Measurements from ENCODE around the gene UQCC2.

Gene UQCC2

DNA sequence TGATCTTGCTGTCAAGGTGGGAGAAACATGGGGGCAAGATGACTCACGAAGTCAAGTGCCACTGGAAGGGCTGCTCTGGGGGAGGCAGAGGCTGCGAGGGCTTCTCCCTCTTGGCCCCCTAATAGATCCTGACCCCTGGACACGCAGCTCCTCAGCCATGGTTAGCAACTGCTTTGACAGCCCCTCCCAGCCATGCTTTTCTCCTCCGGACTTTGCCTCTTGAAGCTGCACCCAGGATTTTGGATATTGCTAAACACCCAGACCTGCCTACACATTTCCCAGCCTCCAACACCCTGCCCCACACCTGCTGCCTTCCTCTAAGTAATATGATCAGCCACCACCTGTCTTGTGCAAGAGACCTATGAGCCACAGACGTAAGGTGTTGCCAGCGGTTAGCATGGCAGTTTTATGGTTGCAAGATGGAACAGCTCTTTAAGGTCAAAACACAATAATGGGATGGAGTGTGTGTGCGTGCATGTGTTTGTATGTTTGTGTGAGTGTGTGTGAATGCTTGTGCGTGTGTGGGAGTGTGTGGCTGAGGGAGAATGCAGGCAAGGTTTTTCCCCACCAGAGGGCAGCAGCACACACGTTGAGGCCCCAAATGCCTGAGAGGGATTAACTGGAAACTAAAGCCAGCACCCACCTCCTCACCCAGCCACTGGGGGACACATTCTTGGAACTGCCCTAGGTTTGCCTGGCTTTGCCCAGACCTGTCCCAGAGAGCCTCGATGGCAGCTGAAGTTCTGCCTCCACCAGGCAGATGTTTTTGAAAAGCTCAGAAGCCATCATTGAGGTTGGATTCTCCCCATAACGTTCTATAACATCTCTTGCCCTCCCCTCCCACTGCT is 32.7 kb upstream of the UQCC2 start:
- DNase-seq (ENCODE audit: low spot score): peak; percentile 82

DNA sequence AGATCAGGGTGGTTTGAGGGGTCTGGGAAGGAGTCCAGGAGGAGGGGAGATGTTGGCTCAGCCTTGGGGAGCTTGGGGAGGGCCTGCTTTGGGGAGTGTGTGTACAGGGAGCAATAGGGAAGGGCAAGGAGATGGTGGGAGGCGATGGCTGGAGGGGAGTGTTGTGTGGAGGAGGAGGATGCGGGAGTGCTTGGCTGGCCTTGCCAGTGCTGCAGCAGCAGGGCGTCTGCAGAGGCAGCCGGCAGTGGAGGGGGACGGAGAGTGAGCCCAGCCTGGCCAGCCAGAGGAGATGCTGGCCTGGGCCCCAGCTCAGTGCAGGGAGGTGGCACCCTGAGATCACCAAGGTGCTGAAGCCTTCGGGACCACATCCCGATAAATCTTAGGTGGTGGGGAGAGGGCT is 31.3 kb upstream of the UQCC2 start:
- no peak for DNase-seq (ENCODE audit: low spot score)

DNA sequence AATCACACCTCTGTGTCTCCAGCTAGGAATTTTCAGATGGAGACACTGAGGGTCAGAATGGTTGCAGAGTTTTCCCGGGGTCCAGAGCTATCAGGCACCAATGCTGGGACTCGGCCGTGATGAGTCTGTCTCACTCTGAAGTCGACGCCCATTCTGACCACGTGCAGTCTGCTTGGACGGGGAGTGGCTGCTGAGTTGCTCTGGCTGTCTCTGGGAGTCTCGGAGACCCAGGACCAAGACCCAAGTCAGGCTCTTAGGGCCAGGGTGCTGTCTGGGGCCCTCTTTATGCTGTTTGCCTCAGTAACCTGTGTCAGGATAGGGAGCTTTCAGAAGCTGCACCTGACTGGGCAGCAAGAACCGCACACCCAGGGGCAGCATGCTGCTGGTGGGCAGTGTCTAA is 30.6 kb upstream of the UQCC2 start:
- DNase-seq (ENCODE audit: low spot score): no peak

DNA sequence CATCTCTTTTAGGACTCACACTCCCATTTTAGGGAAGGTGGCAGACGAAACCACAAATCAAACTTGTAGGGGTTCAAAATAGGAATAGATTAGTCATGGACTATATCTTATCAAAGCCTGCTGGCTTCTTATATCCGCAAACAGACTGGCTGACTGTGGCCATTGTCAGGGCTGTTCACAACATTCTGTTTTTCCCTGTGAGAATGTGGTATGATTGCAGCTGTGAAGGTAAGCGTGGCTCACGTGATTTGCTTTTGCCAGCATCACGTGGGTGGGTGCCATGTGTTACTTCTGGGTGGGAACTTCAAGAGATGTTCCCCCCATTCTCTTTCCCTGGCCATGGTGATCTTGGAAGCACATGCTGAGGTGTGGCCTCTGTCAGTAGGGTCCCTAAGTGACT is 29.3 kb upstream of the UQCC2 start:
- DNase-seq (ENCODE audit: low spot score): no peak

DNA sequence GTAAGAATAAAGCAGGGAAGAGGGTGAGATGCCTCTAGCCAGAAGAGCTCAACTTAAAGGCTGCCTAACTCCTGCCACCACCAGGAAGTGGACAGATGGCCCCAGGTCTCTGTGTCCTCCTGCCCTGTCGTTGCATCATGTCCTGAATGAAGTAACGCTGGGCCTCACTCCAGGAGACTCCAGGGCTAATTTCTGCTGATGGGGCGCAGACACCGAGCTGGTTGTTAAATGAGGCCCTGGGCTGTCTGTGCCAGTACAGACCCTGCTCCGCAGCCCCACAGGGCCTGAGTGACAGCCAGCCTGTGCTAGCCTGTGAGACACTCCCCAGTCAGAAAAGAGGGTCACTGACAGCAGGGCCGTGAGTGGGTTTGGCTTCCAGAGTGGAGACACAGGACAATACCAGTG is 28.7 kb upstream of the UQCC2 start:
- peak; percentile 49 for DNase-seq (ENCODE audit: low spot score)

DNA sequence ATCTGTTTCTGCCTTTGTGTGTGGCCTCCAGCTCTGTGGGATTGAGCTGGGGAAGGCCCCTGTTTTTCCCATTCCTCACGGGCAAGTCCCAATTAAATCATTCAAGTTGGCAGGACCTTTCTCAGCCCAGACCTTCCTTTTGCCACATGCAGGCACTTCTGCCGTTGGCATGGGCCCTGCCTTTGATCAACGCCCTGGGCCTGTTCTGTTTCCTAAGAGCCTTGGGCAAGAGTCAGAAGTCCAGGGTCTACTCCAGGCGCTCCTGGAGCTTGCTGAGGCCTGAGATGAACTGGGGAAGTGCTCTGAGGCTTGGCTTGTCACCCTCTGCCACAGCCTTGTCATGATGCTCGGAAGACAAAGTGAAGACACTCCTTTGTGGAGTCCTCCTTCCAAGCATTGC is 28.1 kb upstream of the UQCC2 start:
- no peak for DNase-seq (ENCODE audit: low spot score)

DNA sequence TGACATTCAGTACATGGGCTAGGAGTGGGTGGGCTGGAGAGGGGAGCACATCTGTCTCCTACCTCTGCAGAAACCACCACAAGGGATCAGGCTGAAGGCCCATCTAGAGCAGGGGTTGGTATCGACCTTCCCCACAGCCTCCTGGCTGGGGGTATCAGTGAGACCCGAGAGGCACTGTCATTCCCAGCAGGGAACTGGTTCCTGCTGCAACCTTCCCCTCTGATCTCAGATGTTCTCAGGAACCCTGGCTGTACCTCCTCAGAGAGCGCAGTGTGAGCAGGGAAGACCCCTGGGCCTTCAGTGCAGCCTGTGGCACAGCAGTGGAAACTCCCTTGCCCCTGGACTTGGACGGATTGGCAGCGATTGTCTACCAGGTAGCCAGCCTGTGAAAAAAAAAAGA is 27.4 kb upstream of the UQCC2 start:
- DNase-seq (ENCODE audit: low spot score): no peak

DNA sequence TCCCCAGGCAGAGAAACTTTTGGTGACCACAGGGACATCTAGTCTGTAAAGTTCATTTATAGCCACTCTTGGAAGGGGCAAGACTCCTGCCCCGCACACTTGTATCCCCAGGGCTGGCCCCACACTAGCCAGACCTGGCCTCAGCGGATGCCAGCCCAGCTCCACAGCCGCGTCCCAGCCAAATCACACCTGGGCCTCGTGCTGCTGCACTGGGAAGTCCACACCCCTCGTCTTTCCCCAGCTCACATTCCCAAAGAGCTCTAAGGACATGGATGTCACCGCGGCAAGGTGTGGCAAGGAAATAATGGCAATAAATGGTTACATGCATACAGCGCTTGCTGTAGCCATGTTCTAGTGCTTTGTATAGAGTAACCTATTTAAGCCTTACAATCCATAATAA is 26.7 kb upstream of the UQCC2 start:
- no peak for DNase-seq (ENCODE audit: low spot score)

DNA sequence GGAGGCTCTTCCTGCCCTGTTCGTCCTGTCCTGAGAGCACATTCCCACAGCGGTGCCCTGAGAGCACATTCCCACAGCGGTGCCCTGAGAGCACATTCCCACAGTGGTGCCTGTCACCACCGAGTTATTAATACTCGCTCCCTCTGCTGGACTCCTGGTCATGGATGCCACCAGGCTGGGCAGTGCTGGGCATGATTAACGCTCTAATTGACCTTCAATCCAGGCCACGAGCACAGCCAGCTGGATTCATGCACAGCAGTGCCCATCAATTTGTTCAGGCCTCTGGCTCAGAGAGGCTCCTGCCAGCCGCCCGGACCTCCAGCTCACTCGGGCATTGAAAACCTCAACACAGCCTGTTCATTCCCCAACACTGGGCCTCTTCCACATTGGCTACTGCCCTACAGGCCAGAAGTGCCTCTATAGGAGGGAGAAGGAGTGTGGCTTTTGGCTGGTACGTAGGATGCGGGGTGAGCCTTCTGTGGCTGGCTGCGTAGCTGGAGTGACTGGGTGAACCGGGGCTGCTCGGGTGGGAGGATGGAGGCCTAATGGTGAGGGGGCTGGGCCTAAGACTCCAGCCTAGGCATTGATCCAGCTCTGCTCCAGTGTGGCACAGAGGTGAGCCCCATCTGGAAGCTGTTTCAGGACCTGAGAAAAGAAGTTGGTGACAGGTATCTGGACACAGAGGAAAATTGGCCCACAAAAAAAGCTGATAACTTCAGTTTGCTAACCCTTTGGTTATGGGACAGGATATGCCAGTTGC is 25.9 kb upstream of the UQCC2 start:
- no peak for DNase-seq (ENCODE audit: low spot score)

DNA sequence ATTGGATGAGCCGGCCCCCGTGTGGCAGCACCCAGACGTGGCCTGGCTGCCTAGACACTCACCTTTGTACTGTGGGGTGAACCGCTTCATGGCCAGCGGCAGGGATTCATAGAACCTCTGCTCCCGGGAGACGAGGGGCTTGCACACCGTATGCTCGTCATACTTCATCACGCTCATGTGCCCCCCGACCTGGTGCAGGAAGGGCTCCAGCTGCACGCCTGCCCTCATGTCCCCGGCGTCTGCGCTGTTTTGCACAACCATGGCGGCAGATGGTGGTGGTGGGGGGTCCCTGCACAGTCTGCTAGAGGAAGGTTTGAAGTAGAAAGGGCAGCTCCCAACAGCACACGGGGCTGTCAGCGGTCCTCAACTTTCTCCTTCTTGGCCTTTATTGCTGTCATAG is 23.7 kb upstream of the UQCC2 start:
- no peak for DNase-seq (ENCODE audit: low spot score)

DNA sequence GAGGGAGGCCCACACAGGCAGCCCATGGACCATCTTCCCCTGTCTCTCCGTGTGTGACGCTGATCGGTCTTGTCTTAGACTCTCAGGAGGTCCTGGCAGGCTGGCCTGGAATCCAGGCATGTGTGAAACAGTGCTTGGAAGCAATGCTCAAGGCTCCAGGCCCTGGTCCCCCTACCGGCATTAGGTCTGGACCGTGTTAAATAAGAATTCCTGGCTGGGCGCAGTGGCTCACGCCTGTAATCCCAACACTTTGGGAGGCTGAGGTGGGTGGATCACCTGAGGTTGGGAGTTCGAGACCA is 22.2 kb upstream of the UQCC2 start:
- no peak for DNase-seq (ENCODE audit: low spot score)

DNA sequence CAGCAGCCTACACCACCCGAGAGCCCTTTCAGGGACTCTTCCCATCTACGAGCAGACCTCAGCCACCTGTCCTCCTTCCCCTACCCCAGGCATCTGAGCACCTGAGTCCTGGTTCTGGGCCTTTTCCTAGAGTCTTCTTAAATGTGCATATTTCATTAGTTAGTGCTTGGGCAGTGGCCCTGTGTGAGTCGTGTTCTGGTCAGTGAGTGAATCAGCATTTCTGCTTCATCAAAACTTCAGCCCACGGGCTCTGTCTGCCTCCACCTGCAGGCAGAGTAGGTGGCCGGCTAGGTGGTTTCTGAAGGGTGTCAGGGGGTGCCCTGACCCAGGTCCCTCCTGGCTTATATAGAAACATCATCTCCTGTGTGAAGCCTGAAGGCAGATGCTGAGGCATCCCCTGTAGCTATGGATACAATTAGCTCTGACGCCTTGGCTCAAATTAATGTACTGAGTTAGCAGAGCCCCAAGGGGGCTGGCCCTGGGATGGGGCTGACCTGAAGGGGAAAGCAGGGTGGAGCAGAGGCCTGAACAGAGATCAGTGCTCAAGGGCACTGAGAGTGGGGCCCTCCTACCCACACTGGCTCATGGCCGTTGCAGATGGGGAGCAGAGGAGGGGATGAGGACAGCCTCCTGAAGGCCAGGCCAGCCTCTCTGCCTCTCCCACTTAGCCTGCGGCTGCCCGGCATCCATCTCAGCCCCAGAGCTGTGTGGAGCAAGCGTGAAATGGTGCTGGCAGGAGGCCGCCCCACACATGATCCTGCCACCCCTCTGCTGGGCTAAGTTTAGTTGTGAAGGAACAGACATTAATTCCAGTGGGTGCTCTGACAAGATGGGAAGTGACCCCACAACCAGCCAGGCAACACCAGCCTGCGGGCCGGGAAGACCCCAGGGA is 21.6 kb upstream of the UQCC2 start:
- DNase-seq (ENCODE audit: low spot score): no peak

DNA sequence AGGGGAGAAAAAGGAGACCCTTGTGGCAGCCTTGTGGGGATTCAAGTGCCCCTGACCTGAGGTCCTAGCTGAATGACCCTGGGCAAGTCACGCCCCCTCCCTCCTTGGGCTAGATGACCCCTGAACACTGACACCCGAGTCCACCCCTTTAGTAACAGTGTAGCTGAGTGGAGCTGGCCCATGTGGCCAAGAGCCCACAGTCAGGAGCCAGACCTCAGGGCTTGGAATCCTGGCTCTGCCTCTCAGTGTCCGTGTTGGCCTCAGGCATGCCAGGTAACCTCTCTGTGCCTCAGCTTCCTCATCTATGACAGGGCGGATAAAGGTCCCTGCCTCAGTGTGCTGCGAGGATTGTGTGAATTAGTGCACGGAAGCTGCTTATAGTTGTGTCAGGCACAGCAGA is 20.9 kb upstream of the UQCC2 start:
- no peak for DNase-seq (ENCODE audit: low spot score)

DNA sequence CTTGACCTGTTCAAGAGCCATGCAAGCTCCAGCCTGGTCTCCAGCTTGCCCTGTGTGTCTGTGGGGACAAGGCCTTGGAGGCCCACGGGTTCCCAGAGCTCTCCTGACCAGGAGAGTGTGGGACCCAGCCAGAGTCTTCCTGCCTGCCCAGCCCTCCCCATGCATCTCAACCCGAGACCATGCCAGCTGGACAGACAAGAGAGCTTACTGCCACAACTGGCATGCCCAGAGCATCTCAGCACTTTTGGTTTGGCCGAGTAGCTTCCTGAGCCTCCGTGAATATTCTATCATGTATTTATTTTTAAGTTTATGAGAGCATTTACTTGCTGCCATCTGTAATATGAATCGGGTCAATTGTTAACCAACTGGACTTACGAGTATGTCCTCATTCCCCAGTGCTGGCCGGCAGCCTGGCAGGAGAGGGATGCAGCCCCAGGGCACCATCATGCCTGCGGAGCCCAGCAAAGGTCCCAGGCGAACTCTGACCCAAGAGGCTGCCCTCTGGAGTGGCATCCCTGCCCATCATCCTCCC is 20.3 kb upstream of the UQCC2 start:
- no peak for DNase-seq (ENCODE audit: low spot score)

DNA sequence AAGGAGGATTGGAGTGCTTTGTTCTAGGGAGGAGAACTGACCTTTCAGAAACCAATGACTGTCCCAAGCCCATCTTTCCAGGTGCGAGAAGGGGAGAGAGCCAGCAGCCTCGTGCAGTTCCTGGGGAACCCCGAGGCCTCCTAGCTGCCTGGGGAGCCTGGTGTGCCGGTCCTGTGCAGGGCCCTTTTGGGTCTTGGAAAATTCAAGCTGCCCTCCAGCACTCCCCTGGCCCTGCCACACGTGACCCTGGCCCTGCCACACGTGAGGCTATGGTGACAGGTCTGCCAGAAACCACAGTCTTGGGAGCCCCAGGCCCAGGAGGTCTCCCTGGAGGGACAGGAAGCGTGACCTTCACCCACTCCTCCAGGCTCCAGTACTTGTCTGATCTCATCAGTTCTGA is 19.5 kb upstream of the UQCC2 start:
- DNase-seq (ENCODE audit: low spot score): no peak

DNA sequence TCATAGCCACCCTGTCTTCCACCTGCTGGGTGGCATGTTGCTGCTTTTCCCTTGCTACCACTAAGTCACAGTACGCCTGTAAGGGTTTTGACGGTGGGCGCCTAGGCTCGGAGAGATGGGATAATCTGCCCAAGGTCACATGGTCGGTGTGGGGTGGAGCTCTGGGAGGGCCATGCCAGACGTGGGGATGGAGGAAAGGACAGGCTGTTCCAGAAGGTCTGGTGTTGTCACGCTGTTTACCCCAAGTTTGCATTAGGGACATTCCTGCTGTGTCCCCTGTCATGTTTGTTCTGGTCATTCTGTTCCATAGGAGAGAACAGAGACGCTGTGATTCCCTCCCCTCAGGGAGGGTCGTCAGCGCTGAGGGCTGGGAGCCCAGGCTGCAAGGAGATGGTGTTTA is 19.1 kb upstream of the UQCC2 start:
- no peak for DNase-seq (ENCODE audit: low spot score)

DNA sequence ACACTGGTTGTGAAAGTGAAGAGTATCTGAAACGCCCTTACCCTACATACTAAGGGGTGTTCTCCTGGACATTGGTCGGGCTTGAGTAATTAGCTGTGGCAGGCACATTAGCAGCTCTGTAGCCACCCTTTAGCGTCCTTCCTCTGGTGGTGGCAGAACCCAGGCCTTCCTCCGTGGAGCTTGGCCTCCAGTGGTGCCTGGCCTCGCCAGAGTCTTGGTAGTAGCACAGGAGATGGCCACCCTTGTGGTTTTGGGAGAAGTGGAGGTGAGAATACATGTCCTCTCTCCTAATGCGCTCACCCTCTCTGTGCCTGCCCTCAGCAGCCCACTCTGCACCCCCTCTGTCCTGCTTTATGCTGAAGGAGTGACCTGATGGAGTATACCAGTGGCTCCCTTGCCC is 17.6 kb upstream of the UQCC2 start:
- DNase-seq (ENCODE audit: low spot score): no peak

DNA sequence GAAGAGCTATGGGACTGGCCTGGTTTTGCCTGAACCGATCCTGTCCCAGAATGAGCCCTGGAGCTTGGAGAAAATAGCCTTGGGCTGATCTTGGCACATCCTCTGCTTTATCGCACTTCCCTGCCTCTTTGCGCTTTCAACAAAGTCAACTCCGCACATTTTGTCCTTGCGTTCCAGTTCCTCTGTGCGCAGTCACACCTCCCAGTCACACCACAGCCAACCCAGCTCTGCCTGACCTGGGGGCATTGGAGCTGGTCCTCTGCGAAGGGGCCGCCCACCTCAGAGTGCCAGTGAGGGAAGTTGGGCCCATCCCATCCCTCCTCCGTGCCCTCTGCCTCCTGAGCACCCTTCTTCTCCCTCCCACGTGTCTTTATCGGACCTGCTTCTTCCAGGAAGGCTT is 16.9 kb upstream of the UQCC2 start:
- no peak for DNase-seq (ENCODE audit: low spot score)

DNA sequence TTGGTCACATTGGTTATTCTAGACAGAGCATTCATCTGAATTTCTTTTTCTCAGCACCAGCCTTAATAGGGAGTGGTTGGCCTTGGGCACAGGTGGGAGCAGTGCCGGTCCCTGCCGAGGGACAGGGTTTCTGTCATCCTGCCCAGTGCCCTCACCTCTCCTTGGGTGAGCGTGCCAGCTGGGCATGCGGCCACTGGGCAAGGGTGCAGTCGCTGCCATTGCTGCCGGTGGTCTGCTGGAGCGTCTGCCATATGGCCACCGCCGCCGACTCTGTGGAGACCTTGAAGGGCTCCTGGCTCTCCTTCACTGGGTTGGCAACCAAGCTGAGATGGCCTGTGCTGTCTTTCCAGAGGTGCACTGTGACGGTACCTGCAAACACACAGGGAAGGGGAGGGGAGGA is 16.4 kb upstream of the UQCC2 start:
- DNase-seq (ENCODE audit: low spot score): no peak

DNA sequence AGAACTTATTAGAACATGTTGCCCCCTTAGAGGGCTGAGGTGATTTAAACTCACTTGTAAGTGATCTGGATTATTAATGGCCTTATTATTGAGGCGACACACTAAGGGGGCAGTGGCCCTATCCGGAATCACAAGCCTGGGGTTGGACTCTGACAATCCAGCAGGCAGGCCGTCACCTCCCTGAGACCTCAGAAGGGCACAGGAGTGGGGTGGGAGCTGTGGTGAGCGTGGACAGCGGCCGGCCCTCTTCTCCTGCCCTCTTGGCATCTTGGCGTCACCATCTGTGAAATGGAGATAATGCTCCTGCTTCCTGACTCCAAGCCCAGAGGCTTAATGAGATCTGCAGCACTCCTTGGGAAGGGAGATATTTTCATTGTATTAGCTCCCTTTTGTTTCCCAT is 15.6 kb upstream of the UQCC2 start:
- DNase-seq (ENCODE audit: low spot score): no peak

DNA sequence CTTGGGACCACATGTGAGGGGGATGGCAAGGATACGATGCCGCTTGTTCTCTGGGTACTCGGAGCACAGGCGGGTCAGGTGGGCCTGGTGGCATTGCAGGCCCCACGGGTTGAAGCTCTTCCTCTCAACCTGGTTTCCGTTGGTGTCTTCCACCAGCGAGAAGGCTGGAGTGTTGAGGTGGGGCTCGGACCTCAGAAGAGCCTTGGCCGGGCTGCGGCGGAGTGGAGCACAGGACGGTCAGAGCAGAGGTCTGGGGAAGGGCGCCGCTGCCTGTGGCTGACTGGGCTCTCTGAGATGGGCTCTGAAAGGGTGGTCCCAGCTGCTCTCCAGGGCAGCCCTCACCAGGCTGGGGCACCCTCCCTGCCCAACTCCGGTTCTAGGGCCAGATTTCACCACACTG is 15.2 kb upstream of the UQCC2 start:
- DNase-seq (ENCODE audit: low spot score): no peak

DNA sequence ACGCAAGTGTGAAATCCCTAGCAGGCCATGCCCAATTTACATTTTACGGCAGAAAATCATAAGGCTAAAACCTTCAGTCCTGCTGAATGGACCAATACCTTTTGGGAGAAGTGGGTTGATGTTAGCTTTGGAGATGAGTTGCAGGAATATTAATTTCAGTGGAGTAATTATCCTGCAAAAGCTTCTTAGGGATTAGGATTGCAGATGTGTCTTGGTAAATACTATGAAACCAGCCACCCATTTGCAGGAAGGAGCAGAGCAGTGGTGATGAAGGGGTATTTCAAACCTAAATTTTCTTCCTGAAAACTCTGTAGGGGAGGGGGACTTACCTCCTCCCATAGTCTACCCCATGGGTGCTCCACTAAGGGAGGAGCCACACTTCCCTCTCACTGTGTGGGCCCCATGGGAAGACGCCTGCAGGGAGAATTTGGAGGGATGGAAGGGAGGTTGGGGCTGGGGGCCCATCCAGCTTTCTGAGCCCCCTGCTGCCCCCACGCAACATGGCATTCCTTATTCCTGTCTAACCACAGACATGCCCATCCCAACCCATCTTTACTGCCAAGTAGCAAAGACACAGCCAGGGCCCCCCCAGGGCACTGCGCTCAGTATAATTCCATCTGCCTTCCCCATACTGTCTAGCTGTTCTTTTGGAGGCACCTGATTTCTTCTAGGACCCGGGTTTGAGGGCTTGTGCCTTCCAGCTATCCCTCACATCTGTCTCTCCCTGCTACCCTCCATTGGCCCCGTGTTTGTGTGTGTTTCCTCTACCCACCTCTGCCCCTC is 14.6 kb upstream of the UQCC2 start:
- no peak for DNase-seq (ENCODE audit: low spot score)

Measured in HuH-7.5 (cell line).